Spleen (tissue), 7 donors: Measurements from ENCODE around the gene USP35.

Experiments used
- POLR2A ChIP-seq, 3 donors: fragments of 450-650 bp; IDR thresholded peaks; one replicate each; pipeline ENCODE4 v1.5.1; 2017; ENCODE audit warnings: antibody characterized with exemption in 3 of 3, mild to moderate bottlenecking in 1 of 3
- POLR2AphosphoS5 ChIP-seq, 3 donors: sonication (generic); formaldehyde crosslinking; IDR thresholded peaks; one replicate each; pipeline ENCODE4 v1.5.1; 2017; ENCODE audit warnings: antibody characterized with exemption in 3 of 3
- TF ChIP-seq, protein P1 (sequence below), 11 experiments: fragments of 200-600 bp in 7 of 11; fragments of 450-650 bp in 4 of 11; sonication (generic) in 4 of 11; IDR thresholded peaks in 8 of 11; conservative IDR thresholded peaks in 3 of 11; 1 replicate in 7 of 11; 2 replicates in 4 of 11; pipeline versions ENCODE4 v1.4.0 to v1.8.0; 2016 to 2021; ENCODE audit warnings: antibody characterized with exemption in 11 of 11, inconsistent platforms in 4 of 11, mild to moderate bottlenecking in 1 of 11
- donor health status: DM: no; HTN: no; CAD: no; lungs with moderate emphysema.
- donor health status: DM: no; HTN: no; CAD: no.
- donor health status: DM: no; HTN: no; CAD: no.

DNA sequence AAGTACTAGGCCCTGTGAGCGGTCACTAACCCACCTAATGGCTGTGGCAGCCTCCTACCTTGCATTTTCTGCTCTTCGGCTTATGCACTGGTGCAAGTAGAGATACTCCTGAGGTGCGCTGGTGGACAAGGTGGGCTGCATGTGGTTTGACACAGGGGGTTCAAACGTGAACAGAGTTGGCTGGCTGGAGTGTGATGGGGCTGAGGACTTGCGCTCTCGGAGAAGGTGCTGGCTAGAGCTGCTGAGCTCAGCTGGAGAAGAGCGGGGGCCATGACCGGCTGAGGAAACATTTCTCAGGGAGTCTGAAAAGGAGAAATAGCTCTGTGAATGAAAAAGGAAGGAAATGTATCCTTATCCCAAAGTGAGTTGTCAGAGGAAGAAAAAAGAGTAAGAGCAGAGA is 61.4 kb downstream of the USP35 start:
- TF ChIP-seq, protein P1, sequence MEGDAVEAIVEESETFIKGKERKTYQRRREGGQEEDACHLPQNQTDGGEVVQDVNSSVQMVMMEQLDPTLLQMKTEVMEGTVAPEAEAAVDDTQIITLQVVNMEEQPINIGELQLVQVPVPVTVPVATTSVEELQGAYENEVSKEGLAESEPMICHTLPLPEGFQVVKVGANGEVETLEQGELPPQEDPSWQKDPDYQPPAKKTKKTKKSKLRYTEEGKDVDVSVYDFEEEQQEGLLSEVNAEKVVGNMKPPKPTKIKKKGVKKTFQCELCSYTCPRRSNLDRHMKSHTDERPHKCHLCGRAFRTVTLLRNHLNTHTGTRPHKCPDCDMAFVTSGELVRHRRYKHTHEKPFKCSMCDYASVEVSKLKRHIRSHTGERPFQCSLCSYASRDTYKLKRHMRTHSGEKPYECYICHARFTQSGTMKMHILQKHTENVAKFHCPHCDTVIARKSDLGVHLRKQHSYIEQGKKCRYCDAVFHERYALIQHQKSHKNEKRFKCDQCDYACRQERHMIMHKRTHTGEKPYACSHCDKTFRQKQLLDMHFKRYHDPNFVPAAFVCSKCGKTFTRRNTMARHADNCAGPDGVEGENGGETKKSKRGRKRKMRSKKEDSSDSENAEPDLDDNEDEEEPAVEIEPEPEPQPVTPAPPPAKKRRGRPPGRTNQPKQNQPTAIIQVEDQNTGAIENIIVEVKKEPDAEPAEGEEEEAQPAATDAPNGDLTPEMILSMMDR (IDR thresholded peaks at IDR 0.05 in 8 of 11, conservative IDR thresholded peaks at IDR 0.05 in 3 of 11) = no peak
- TF ChIP-seq POLR2A (IDR thresholded peaks at IDR 0.05) = no peak
- TF ChIP-seq POLR2AphosphoS5 (IDR thresholded peaks at IDR 0.05) = no peak
